Prostate gland (tissue), 2 donors: Measurements from ENCODE around the gene CEBPG.

Experiments
- CTCF ChIP-seq, 4 experiments: fragments of 200-600 bp in 2 of 4; fragments of 450-650 bp in 2 of 4; sonication (generic) in 2 of 4; IDR thresholded peaks; 1 replicate in 3 of 4; 2 replicates in 1 of 4; pipeline ENCODE4 v1.5.1; 2016 to 2019; ENCODE audit warnings: antibody characterized with exemption in 4 of 4, mild to moderate bottlenecking in 2 of 4, moderate library complexity in 2 of 4
- POLR2A ChIP-seq: fragments of 450-650 bp; IDR thresholded peaks from one replicate; pipeline ENCODE4 v1.6.1; 2016; ENCODE audit warnings: antibody characterized with exemption, mild to moderate bottlenecking
- POLR2AphosphoS5 ChIP-seq: sonication (generic); formaldehyde crosslinking; IDR thresholded peaks from one replicate; pipeline ENCODE4 v1.6.1; 2017; ENCODE audit warnings: antibody characterized with exemption

- no peak for TF ChIP-seq POLR2AphosphoS5
- TF ChIP-seq CTCF (IDR thresholded peaks at IDR 0.05): no peak
- TF ChIP-seq POLR2A: no peak
These were observed 4.3 kb downstream of the CEBPG start for GRCh38 chr19:33377586-33378475.
